ENCODE measurements around the gene DUOX1.

Gene DUOX1

GRCh38 chr15:45113380-45113990 is 16.3 kb upstream of the DUOX1 start:
- Histone ChIP-seq H3K27ac (no peak overlapping the region), H3K4me3 (peak overlapping the region; percentile 49)
- TF ChIP-seq CTCF (IDR thresholded peaks at IDR 0.05), result no peak
- no peak for DNase-seq (ENCODE audit: low spot score)

GRCh38 chr15:45114076-45114750 is 15.6 kb upstream of the DUOX1 start, which contains the start of the genes DUOX2 and DUOXA2:
DUOX2 (minus strand) TSS chr15:45114172; CDS start chr15:45113411, 761 bp downstream.
DUOXA2 (plus strand) TSS chr15:45114326; CDS start chr15:45114606, 280 bp downstream.
- DNase-seq (ENCODE audit: low spot score), result no peak
- Histone ChIP-seq H3K27ac (no peak within 1 kb of the TSS), H3K4me3 (peak within 1 kb of the TSS; percentile 49)
- no peak for TF ChIP-seq CTCF (IDR thresholded peaks at IDR 0.05)

GRCh38 chr15:45114751-45115085 is 15.1 kb upstream of the DUOX1 start:
- TF ChIP-seq CTCF (IDR thresholded peaks at IDR 0.05), result no peak
- no peak for DNase-seq (ENCODE audit: low spot score)
- Histone ChIP-seq H3K4me3 (no peak overlapping the region), H3K27ac (no peak overlapping the region)

- Histone ChIP-seq H3K27ac (no peak overlapping the region), H3K4me3 (no peak overlapping the region)
- TF ChIP-seq CTCF (IDR thresholded peaks at IDR 0.05), result no peak
- no peak for DNase-seq (ENCODE audit: low spot score)
These were observed 14.4 kb upstream of the DUOX1 start for GRCh38 chr15:45115312-45115820.

- Histone ChIP-seq H3K27ac (no peak overlapping the region), H3K4me3 (no peak overlapping the region)
- DNase-seq (ENCODE audit: low spot score), result no peak
- TF ChIP-seq CTCF (IDR thresholded peaks at IDR 0.05), result no peak
These were observed 13.8 kb upstream of the DUOX1 start for GRCh38 chr15:45116006-45116481.

- TF ChIP-seq CTCF (IDR thresholded peaks at IDR 0.05), result no peak
- H3K4me3 ChIP-seq, result peak overlapping the region; percentile 36
- no peak for DNase-seq (ENCODE audit: low spot score)
- H3K27ac ChIP-seq, result no peak overlapping the region
These were observed 13.1 kb upstream of the DUOX1 start for GRCh38 chr15:45116482-45117307.

Measured in coronary artery (tissue), 2 donors.